Measurements from ENCODE around the gene IL9R.

- TF ChIP-seq GATA2 (IDR thresholded peaks at IDR 0.05; ENCODE audit: low read depth, low read length) (no peak), GATA3 (IDR thresholded peaks at IDR 0.05; ENCODE audit: low read depth, low read length) (no peak)
These were observed at the start of gene IL9R for GRCh38 chrX:155997436-155997835.
